ENCODE measurements around the gene CYP39A1. TPM values are rescaled to one million over a fixed set of nuclear protein-coding genes. Genes with fewer than 3 reads are reported as not detected.

CYP39A1 gene
- total RNA-seq, 1 donor from 2014 or later, result 1.4 TPM

DNA sequence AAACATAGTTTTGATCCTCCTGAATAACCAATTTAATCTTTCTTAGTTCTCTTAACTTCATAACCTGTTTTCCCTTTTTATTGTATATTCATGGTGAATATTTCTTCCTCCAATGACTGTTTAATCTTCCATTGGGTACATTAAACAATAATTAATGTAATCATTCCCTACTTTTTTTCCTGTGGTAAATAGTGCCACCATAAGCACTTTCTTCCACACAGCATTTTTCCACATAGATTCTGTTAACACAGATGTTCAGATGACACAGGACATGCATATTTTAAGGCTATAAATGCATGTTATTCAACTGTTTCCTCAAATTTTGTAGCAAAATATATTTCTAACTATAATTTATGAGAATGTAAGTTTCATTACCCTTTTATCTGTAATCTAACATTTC is 61.9 kb downstream of the CYP39A1 start:
- Histone ChIP-seq H3K27ac (no peak overlapping the region), H3K9me3 (no peaks in the 10 kb centered on the region), H3K27me3 (no peaks in the 10 kb centered on the region), H3K4me3 (no peak overlapping the region), H3K36me3 (no peaks in the 10 kb centered on the region), H3K4me1 (peaks cover 0 to 18% of the 10 kb centered on the region in 2 donors)
- TF ChIP-seq, protein P1, sequence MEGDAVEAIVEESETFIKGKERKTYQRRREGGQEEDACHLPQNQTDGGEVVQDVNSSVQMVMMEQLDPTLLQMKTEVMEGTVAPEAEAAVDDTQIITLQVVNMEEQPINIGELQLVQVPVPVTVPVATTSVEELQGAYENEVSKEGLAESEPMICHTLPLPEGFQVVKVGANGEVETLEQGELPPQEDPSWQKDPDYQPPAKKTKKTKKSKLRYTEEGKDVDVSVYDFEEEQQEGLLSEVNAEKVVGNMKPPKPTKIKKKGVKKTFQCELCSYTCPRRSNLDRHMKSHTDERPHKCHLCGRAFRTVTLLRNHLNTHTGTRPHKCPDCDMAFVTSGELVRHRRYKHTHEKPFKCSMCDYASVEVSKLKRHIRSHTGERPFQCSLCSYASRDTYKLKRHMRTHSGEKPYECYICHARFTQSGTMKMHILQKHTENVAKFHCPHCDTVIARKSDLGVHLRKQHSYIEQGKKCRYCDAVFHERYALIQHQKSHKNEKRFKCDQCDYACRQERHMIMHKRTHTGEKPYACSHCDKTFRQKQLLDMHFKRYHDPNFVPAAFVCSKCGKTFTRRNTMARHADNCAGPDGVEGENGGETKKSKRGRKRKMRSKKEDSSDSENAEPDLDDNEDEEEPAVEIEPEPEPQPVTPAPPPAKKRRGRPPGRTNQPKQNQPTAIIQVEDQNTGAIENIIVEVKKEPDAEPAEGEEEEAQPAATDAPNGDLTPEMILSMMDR (IDR thresholded peaks at IDR 0.05), result no peak
- intact Hi-C loops (cut with DNase I), result no loop called here
- no peak for DNase-seq (ENCODE audit: low spot score in 2 of 2)

DNA sequence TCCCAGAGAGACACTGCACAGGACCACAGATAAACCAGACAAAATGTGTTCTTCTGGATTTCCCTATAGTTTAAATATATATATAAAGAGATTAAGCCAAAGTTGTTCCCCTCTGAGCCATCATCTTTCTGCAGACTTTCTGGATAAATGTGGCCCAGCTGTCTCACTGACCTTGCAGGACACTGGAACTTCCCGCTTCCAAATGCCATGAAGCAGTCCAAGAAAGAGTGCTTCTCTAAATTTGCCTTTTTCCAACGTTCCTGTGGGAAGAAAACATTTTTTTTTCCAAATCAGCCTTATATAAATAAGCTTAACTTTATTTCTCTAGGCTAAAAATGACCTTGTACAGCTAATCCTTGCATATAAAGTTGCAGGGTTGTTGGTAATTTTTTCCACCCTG is 65.7 kb downstream of the CYP39A1 start:
- TF ChIP-seq, protein P1 (IDR thresholded peaks at IDR 0.05), result no peak
- H3K36me3 ChIP-seq, result no peaks in the 10 kb centered on the region
- intact Hi-C loops (cut with DNase I), result loop anchor here (5.0 kb wide), 1 partner anchor 55 kb away; no protein-coding TSS in a partner anchor
- H3K9me3 ChIP-seq, result no peaks in the 10 kb centered on the region
- peak overlapping the region; percentile 51 to 62 for H3K27ac ChIP-seq
- H3K27me3 ChIP-seq, result no peaks in the 10 kb centered on the region
- no peak overlapping the region for H3K4me3 ChIP-seq
- peaks cover 0 to 30% of the 10 kb centered on the region in 2 donors for H3K4me1 ChIP-seq
- DNase-seq (ENCODE audit: low spot score in 2 of 2), result no peak

DNA sequence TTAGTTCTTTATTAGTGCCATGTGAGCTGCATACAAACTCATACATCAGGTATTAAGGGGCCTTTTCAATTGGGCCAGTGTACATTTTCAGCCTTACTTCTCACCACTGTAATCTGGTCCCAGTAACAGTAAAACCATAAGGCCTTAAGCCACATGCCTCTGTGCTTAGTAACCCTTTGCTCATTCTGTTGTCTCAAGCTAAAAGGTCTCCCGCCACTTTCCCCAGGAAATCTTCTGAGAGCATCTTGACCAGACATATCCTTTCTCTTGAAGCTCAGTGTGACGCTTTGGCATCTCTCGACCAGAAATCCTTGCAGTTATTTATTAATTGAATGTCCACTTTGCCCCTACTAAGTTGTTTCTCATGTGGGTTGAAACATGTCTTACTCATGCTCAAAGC is 68.0 kb downstream of the CYP39A1 start:
- Histone ChIP-seq H3K27ac (peak overlapping the region; percentile 24 to 44), H3K27me3 (no peaks in the 10 kb centered on the region), H3K4me1 (peaks cover 0 to 28% of the 10 kb centered on the region in 2 donors), H3K9me3 (no peaks in the 10 kb centered on the region), H3K36me3 (no peaks in the 10 kb centered on the region), H3K4me3 (no peak overlapping the region)
- TF ChIP-seq, protein P1 (IDR thresholded peaks at IDR 0.05), result no peak
- no peak for DNase-seq (ENCODE audit: low spot score in 2 of 2)
- intact Hi-C loops (cut with DNase I), result loop anchor here (5.0 kb wide), 1 partner anchor 37 kb away; no protein-coding TSS in a partner anchor

DNA sequence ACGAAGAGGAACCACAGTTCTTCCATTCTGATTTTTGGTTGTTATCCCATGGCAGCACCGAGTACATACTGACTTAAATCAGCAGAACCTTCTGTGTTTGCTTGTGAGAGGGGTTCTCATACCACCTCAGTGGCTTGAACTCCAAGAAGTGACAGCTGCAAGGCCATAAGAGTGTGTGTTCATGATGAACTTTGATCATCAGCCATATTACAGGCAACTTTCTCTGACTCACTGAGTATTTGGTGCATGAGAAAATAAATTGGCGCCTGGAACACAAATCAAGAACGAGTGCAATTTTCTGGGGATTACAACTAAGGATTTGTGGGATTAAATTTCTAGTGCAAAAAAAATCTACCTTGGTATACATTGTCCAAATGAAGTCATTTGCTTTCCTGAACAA is 68.9 kb downstream of the CYP39A1 start:
- intact Hi-C loops (cut with DNase I), result loop anchor here (5.0 kb wide), 1 partner anchor 36 kb away; no protein-coding TSS in a partner anchor
- Histone ChIP-seq H3K4me3 (no peak overlapping the region), H3K27ac (peak overlapping the region; percentile 60 to 62), H3K4me1 (peaks cover 0 to 28% of the 10 kb centered on the region in 2 donors), H3K27me3 (no peaks in the 10 kb centered on the region), H3K9me3 (no peaks in the 10 kb centered on the region), H3K36me3 (no peaks in the 10 kb centered on the region)
- TF ChIP-seq, protein P1 (IDR thresholded peaks at IDR 0.05), result no peak
- no peak for DNase-seq (ENCODE audit: low spot score in 2 of 2)

DNA sequence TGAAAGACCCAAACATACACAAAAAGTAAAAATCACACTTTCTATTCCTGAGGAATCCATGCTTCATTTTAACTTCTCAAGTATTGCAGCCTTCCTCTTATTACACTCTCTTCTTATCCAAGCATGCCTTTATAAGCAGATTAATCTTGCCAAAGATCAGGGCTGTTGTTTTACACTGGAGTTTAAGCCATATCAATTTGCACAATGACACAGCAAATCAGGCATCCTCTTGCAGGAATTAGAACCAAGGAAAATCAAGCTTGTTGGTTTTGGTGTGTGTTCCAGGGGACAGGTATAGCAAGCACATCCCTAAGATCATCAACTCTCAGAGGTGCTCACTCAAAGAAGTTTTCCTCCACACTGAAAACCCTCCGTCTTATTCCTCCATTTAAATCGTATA is 69.5 kb downstream of the CYP39A1 start:
- Histone ChIP-seq H3K4me1 (peaks cover 0 to 28% of the 10 kb centered on the region in 2 donors), H3K27me3 (no peaks in the 10 kb centered on the region), H3K27ac (peak overlapping the region; percentile 60 to 62), H3K4me3 (no peak overlapping the region), H3K36me3 (no peaks in the 10 kb centered on the region), H3K9me3 (no peaks in the 10 kb centered on the region)
- intact Hi-C loops (cut with DNase I), result loop anchor here (5.0 kb wide), 1 partner anchor 36 kb away; no protein-coding TSS in a partner anchor
- no peak for DNase-seq (ENCODE audit: low spot score in 2 of 2)
- TF ChIP-seq, protein P1 (IDR thresholded peaks at IDR 0.05), result no peak
